Skeletal muscle satellite cell (primary cell): ENCODE data around the gene CFAP77.

Experiments
- H3K27me3 ChIP-seq: 2 replicates; pipeline ENCODE4 v1.7.0; 2013; ENCODE audit warnings: low read length; ENCODE audit not compliant: control insufficient read depth, insufficient read depth
- H3K36me3 ChIP-seq: 2 replicates; pipeline ENCODE4 v1.7.0; 2013; ENCODE audit warnings: mild to moderate bottlenecking, control low read depth, low read length; ENCODE audit not compliant: insufficient read depth
- H3K4me1 ChIP-seq: 2 replicates; pipeline ENCODE4 v1.7.0; 2013; ENCODE audit warnings: low read length; ENCODE audit not compliant: control insufficient read depth, insufficient read depth
- H3K4me2 ChIP-seq: 2 replicates; pipeline ENCODE4 v1.7.0; 2013; ENCODE audit warnings: mild to moderate bottlenecking, low read length
- H3K4me3 ChIP-seq: 2 replicates; pipeline ENCODE4 v1.7.0; 2013; ENCODE audit warnings: low read length
- H3K9ac ChIP-seq: 2 replicates; pipeline ENCODE4 v1.7.0; 2013; ENCODE audit warnings: mild to moderate bottlenecking, low read depth, low read length, moderate library complexity
- H3K9me3 ChIP-seq: replicated peaks from 2 replicates; pipeline ENCODE4 v1.7.0; 2013; ENCODE audit warnings: mild to moderate bottlenecking, control low read depth, low read length

The CFAP77 gene

DNA sequence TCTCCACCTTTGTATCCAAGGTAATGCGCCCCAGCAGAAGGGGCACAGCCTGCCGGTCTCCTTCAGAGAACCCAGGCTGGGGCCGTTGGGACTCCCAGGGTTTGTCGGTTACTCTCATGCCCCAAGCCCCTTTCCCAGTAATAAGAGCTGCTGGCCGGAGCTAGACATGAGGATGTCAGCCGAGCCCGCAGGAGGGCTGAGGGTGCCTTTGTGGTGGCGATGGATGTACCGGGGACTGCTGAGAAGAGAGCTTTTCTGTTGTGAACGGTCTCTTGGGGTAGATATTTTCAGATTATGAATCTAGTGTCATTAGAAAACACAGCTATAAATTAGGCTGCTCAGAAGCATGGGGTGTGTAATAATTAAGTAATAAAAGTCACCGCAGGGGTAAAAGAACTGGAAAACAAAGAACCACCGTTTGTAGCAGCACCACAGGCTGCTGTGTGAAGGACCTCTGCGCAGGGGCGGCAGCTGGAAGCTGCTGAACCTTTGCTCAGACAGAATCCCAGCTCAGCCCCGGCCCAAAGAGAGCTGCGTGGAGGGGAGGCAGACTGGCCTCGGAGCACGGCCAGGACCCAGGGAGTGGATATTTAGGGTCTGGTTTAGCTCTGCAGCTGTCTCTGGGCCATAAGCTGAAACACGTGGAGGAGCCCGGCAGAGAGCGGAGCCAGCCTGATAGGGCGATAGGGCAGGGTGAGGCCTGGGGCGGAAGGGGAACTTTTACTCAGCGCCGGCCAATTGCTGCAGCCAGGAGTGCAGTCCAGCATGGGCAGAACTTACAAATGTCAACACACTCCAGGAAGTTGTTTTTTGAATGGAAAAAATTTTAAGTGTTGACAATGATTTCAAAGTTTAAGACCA, 121.9 kb downstream of the CFAP77 start:
- Histone ChIP-seq H3K4me2 (no peak overlapping the region), H3K36me3 (no peaks in the 10 kb centered on the region), H3K9me3 (peaks cover 4% of the 10 kb centered on the region), H3K4me3 (no peak overlapping the region), H3K9ac (no peak overlapping the region), H3K27me3 (peaks cover 28% of the 10 kb centered on the region), H3K4me1 (no peaks in the 10 kb centered on the region)

DNA sequence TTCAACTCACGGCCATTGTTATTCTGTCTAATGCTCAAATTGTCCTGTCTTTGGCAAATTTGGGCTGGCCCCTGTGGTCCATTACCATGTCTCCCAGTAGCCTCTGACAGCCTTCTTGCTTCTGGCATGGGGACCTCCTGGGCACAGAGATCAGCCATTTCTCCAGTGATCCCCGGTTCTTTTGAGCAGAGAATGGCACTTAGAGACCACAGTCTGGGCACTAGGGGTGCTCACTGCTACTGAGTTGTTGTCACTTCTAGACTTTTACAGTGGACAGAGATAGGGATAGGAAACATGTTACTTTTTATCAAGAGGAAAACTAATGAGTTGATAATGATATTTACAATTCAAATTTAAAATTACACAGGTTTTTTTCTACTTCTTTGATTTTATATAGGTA, 124.8 kb downstream of the CFAP77 start:
- H3K4me2 ChIP-seq = no peak overlapping the region
- no peak overlapping the region for H3K9ac ChIP-seq
- H3K9me3 ChIP-seq = peaks cover 4% of the 10 kb centered on the region
- H3K36me3 ChIP-seq = no peaks in the 10 kb centered on the region
- H3K4me3 ChIP-seq = no peak overlapping the region
- H3K4me1 ChIP-seq = no peaks in the 10 kb centered on the region
- peaks cover 35% of the 10 kb centered on the region for H3K27me3 ChIP-seq

DNA sequence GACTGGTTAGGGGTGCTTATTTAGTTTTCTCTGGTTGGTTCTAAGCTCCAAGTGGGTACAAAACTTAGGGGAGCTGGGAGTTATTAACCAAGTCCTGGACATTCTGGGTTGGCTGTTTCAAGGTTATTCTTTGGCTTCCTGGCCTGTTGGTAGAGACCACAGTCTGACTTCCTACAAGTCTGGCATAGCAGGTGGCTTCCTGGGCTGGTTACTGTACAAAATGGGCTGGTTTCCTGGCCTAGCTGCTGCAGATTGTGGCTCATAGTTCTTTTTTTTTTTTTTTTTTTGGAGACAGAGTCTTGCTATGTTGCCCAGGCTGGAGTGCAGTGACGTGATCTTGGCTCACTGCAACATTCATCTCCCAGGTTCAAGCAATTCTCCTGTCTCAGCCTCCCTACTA, 126.1 kb downstream of the CFAP77 start:
- no peaks in the 10 kb centered on the region for H3K4me1 ChIP-seq
- no peaks in the 10 kb centered on the region for H3K36me3 ChIP-seq

DNA sequence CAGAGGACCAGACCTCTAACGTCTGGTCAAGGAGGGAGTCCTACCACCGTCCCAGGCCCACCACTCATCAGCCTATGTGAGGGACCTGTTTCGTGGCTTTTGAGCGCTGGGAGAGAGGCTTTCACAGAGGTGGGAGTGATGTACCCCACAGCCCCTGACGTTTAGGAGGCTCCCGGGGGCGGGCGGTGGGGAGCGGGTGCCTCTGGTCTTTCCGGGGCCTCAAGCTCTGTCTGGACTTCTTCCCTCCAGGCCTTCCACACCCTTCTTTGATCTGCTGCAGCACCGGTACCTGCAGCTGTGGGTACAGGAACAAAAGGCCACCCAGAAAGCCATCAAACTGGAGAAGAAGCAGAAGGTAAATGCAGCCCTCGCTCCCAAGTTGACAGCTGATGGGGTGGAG, 127.3 kb downstream of the CFAP77 start:
- no peaks in the 10 kb centered on the region for H3K36me3 ChIP-seq
- H3K4me1 ChIP-seq = no peaks in the 10 kb centered on the region
- no peak overlapping the region for H3K9ac ChIP-seq
- H3K4me3 ChIP-seq = no peak overlapping the region
- H3K27me3 ChIP-seq = peaks cover 21% of the 10 kb centered on the region
- H3K9me3 ChIP-seq = peaks cover 4% of the 10 kb centered on the region
- H3K4me2 ChIP-seq = no peak overlapping the region

More for the DNA sequence above, 126.1 kb downstream of the CFAP77 start:
- Histone ChIP-seq H3K9me3 (peaks cover 4% of the 10 kb centered on the region), H3K9ac (no peak overlapping the region), H3K4me3 (no peak overlapping the region), H3K4me2 (no peak overlapping the region), H3K27me3 (peaks cover 28% of the 10 kb centered on the region)

DNA sequence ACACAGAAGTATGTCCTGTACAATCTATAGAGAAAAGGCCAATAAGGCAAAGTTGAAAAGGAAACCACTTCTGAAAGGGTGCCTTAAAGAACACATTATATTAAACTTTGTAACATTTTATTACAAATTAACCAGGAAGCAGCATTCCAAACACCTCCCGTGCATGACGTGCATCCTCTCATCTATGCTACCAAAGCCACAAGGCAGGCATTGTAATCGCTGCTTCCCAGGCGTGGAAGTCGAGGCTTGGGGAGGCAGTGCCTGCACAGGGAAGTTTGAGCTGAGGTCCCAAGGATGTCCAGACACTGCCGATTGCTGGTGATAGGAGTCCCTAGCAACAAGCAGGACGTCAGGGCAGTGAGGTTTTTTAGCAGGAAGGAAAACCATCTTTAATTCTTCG, 128.1 kb downstream of the CFAP77 start:
- no peak overlapping the region for H3K4me3 ChIP-seq
- peaks cover 4% of the 10 kb centered on the region for H3K9me3 ChIP-seq
- no peak overlapping the region for H3K4me2 ChIP-seq
- H3K36me3 ChIP-seq = no peaks in the 10 kb centered on the region
- no peaks in the 10 kb centered on the region for H3K4me1 ChIP-seq
- no peak overlapping the region for H3K9ac ChIP-seq
- peaks cover 23% of the 10 kb centered on the region for H3K27me3 ChIP-seq

DNA sequence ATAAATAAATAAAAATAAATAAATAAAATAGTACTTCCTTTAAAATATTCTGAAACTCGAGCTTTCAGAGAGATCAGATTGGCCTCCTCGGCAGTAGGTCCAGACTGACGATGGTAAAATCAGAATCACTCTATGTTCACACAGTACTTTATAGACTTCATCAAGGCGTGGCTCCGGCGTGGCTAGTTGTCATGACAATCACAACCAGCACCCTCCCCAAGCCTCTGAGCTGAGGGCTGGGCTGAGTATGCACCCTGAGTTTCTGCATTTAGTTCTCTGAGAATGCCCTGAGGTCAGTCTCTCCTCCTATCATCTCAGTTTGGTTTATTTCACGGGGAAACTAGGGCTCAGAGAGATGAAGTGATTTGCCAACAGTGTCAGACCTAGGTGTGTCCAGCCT, 129.1 kb downstream of the CFAP77 start:
- Histone ChIP-seq H3K27me3 (peaks cover 31% of the 10 kb centered on the region), H3K9me3 (peaks cover 4% of the 10 kb centered on the region), H3K9ac (no peak overlapping the region), H3K4me1 (no peaks in the 10 kb centered on the region), H3K36me3 (no peaks in the 10 kb centered on the region), H3K4me3 (no peak overlapping the region), H3K4me2 (no peak overlapping the region)

DNA sequence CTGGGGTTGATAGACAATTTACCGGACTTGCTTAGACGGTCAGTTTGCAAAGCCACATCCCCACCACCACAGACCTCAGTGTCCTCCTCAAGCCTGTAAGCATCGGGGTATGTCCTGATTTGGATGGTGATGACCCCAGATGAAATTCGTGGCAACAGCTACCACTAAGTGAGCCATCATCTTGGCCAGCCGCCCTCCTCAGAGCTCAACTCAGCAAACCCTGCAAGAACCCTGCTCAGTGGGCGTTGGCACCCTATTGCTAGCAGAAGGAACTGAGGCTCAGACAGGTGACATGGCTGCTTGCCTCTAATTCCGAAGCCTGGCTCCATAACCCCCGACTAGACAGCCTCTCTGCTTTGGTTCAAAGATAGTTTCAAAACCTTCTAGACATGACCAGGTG, 131.0 kb downstream of the CFAP77 start:
- Histone ChIP-seq H3K4me2 (no peak overlapping the region), H3K9ac (no peak overlapping the region), H3K9me3 (no peaks in the 10 kb centered on the region), H3K27me3 (peaks cover 44% of the 10 kb centered on the region), H3K4me3 (no peak overlapping the region), H3K4me1 (no peaks in the 10 kb centered on the region), H3K36me3 (no peaks in the 10 kb centered on the region)

DNA sequence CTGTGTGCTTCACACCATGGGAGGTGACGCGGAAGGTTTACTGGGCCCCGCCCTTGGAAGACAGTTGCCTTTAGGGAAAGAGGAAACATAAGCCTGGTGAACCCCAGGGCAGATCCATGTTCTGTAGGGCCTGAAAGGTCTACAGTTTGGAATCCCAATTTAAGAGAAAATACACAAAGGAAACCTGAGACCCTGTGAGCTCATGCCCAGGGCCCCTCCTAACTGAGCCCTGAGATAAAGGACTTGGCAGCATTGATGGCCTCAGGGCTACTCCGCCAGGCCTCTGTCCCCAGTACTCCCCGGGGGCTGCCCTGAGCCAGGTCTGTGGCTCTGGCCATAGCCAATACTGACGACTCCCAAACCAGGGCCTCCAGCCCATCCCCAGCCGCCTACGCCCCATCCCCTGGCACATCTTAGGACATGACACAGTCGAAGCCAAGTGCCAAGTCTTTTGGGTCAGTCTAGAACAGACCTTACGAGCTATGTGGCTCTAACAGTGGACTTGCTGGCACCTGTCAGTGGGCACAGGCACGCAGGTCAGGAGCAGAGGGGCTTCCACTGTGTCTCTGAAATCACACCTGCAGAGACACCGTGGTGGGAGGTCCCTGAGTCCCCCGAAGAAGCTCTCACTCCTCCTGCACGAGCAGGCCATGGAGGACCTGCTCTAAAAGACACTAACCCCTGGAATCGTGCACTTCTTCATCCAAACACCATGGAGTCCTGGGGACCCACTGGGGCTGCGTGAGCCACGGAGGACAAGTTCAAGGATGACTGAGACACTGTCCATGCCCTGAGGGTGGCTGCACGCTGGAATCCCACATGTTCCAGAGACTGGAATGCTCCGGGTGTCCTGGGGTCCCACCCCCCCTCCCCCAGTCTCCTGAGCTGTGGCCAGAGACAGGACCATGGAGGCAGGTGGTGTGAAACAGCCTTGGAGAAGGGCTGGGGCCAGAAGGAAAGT, 132.1 kb downstream of the CFAP77 start:
- H3K4me2 ChIP-seq = no peak overlapping the region
- no peak overlapping the region for H3K9ac ChIP-seq
- no peaks in the 10 kb centered on the region for H3K36me3 ChIP-seq
- no peak overlapping the region for H3K4me3 ChIP-seq
- H3K9me3 ChIP-seq = no peaks in the 10 kb centered on the region
- no peaks in the 10 kb centered on the region for H3K4me1 ChIP-seq
- H3K27me3 ChIP-seq = peaks cover 55% of the 10 kb centered on the region

DNA sequence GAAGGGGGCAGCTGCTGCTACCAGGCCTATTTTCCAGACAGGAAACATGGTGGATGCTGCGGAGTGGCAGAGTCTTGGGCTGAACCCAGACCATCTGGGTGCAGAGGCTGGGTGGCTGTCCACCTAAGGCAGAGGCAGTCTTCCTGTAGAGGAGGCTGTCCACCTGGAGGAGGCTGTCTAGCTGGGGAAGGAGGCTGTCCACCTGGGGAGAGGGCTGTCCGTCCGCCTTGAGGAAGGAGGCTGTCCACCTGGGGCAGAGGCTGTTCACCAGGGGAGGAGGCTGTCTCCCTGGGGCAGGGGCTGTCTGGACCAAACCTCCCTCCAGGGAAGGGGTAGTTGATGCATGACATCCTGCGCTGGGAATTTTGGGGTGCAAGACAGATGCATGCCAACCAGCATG, 133.2 kb downstream of the CFAP77 start:
- H3K9me3 ChIP-seq = no peaks in the 10 kb centered on the region
- H3K4me1 ChIP-seq = no peaks in the 10 kb centered on the region
- no peak overlapping the region for H3K4me2 ChIP-seq
- H3K36me3 ChIP-seq = no peaks in the 10 kb centered on the region
- H3K4me3 ChIP-seq = no peak overlapping the region
- H3K9ac ChIP-seq = no peak overlapping the region
- H3K27me3 ChIP-seq = peaks cover 54% of the 10 kb centered on the region

DNA sequence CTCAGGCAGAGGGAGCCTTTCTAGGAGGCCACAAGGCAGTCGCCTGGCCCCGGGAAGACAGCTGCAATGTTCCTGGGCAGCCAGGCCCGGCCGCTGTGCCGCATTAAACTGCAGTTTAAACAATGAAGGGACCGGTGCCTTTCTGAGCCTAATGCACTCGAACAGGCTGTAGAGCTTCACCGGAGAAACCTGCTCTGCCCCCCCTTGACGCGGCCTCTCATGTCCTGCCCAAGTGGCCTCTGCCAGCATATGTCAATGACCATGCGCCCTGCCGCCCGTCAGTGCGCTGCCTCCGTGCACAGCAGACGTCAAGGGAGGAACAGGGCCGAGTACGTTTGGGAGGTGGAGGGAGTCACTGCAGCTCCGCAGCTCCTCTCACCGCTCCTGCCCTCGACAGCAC, 133.9 kb downstream of the CFAP77 start:
- Histone ChIP-seq H3K9ac (no peak overlapping the region), H3K4me3 (no peak overlapping the region), H3K36me3 (no peaks in the 10 kb centered on the region), H3K27me3 (peaks cover 56% of the 10 kb centered on the region), H3K4me2 (no peak overlapping the region), H3K4me1 (no peaks in the 10 kb centered on the region), H3K9me3 (no peaks in the 10 kb centered on the region)

DNA sequence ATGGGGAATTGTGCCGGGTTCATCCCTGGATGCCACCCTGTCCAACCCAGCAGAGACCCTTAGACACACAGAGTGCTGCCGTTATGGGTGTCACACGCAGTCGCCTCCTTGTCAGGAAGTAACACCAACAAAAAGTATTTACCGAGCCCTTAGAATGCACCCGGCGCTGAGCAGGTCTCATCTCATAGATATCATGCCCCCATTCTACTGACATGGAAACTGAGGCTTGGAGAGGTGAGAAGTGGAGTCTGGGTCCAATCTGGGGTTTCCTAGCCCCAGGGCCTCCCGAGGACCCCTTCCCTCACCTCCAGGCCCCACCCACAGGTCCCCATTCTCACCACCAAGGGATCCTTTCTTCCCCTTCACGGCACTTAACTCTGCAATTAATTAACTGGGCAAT, 135.6 kb downstream of the CFAP77 start:
- Histone ChIP-seq H3K4me2 (no peak overlapping the region), H3K36me3 (no peaks in the 10 kb centered on the region), H3K27me3 (peaks cover 69% of the 10 kb centered on the region), H3K4me3 (no peak overlapping the region), H3K4me1 (no peaks in the 10 kb centered on the region), H3K9me3 (no peaks in the 10 kb centered on the region), H3K9ac (no peak overlapping the region)
